Aorta (tissue), 5 donors: ENCODE data around the gene VIPR2. TPM values are rescaled to one million over a fixed set of nuclear protein-coding genes. Genes with fewer than 3 reads are reported as not detected.

Experiments
- ATAC-seq: fragments of 200-7000 bp; cut with Tn5 transposase; one replicate; pipeline ENCODE4 v1.9.1; 2022; ENCODE audit warnings: moderate library complexity; ENCODE audit not compliant: low FRiP score
- DNase-seq, 2 donors: peaks; one replicate each; pipeline ENCODE4 v3.0.0-alpha.2; 2020
- H3K27ac ChIP-seq, 2 donors: one replicate each; pipeline ENCODE4 v1.5.1; 2013; ENCODE audit warnings: low read length in 2 of 2, mild to moderate bottlenecking in 2 of 2, moderate library complexity in 2 of 2, control low read depth in 1 of 2, inconsistent platforms in 1 of 2, low read depth in 1 of 2
- H3K27me3 ChIP-seq, 2 donors: one replicate each; pipeline ENCODE4 v1.6.1; 2013; ENCODE audit warnings: control low read depth in 1 of 2, low read length in 1 of 2, mild to moderate bottlenecking in 1 of 2, moderate library complexity in 1 of 2; ENCODE audit not compliant: insufficient read depth in 2 of 2, control insufficient read depth in 1 of 2
- H3K36me3 ChIP-seq, 2 donors: one replicate each; pipeline ENCODE4 v1.6.1; 2013; ENCODE audit warnings: control low read depth in 1 of 2, low read length in 1 of 2, mild to moderate bottlenecking in 1 of 2; ENCODE audit not compliant: insufficient read depth in 2 of 2, control insufficient read depth in 1 of 2
- H3K4me1 ChIP-seq, 2 donors: one replicate each; pipeline ENCODE4 v1.6.1; 2013; ENCODE audit warnings: low read length in 2 of 2, control low read depth in 1 of 2, mild to moderate bottlenecking in 1 of 2, moderate library complexity in 1 of 2; ENCODE audit not compliant: insufficient read depth in 2 of 2, control insufficient read depth in 1 of 2
- H3K4me3 ChIP-seq, 2 donors: one replicate each; pipeline ENCODE4 v1.5.1; 2013; ENCODE audit warnings: low read length in 2 of 2, control low read depth in 1 of 2, mild to moderate bottlenecking in 1 of 2
- H3K9me3 ChIP-seq: one replicate; pipeline ENCODE4 v1.6.1; 2013; ENCODE audit warnings: mild to moderate bottlenecking, low read length; ENCODE audit not compliant: control insufficient read depth
- WGBS, 2 donors: extraction: QIAGEN DNeasy Blood & Tissue Kit; methylation state at CpG; one replicate each; pipeline ENCODE4 v1.1.7; 2013; 5-methylcytosine and 5-hydroxymethylcytosine counted together
- intact Hi-C, 2 donors: fragments of 100-400 bp; cut with DNase I; formaldehyde crosslinking; loops; one replicate each; pipeline versions ENCODE4 v1.14.2 to v1.15.0; 2022
- polyA plus RNA-seq, 2 donors: library from polyadenylated mRNA; stranded (reverse); fragments of 200-250 nt; gene quantifications; one replicate each; pipeline ENCODE4 v1.2.3, GENCODE V29; 2013
- total RNA-seq, 2 donors: library from RNA; stranded (reverse); fragmentation: NEBNext Ultra II Directional; extraction: Animal tissue kit (Norgen Biotek cat#: 25700); gene quantifications; one replicate each; pipeline ENCODE4 v1.2.1, GENCODE V29; 2021
- donor health status: healthy with polysubstance abuse.
- donor health status: Bipolar disorder and iron deficiency.
- donor health status: DM: no; HTN: no; CAD: no.
- donor health status: DM: no; HTN: no; CAD: no.
- donor health status: DM: yes; HTN: yes; CAD: no.

Gene VIPR2
- total and polyA plus RNA-seq, 4 donors: 3.3 to 14.1 (median 11.5) TPM

- 95 to 96% methylated on average over 26 of the region's 26 CpGs for WGBS, 2 donors
- ATAC-seq (no peak), DNase-seq (no peak)
- H3K4me3 ChIP-seq: no peak overlapping the region
- intact Hi-C loops: no loop called here
- H3K36me3 ChIP-seq: no peaks in the 10 kb centered on the region
- H3K27ac ChIP-seq: no peak overlapping the region
- H3K9me3 ChIP-seq: no peaks in the 10 kb centered on the region
- H3K4me1 ChIP-seq: no peaks in the 10 kb centered on the region
- H3K27me3 ChIP-seq: no peaks in the 10 kb centered on the region
Measured at GRCh38 chr7:159065852-159066480, 78.7 kb downstream of the VIPR2 start.

- Histone ChIP-seq H3K27ac (no peak overlapping the region), H3K36me3 (no peaks in the 10 kb centered on the region), H3K27me3 (no peaks in the 10 kb centered on the region), H3K4me3 (no peak overlapping the region), H3K9me3 (no peaks in the 10 kb centered on the region), H3K4me1 (no peaks in the 10 kb centered on the region)
- ATAC-seq (no peak), DNase-seq (no peak)
- intact Hi-C loops: no loop called here
- WGBS, 2 donors: 90 to 92% methylated on average over 23 of the region's 23 CpGs
Measured at GRCh38 chr7:159064816-159065510, 79.7 kb downstream of the VIPR2 start.

GRCh38 chr7:159064121-159064815 lies 80.4 kb downstream of the VIPR2 start:
- intact Hi-C loops: no loop called here
- H3K4me3 ChIP-seq: no peak overlapping the region
- DNase-seq: no peak

GRCh38 chr7:159063046-159063840 lies 81.4 kb downstream of the VIPR2 start:
- DNase-seq: no peak
- intact Hi-C loops: no loop called here
- H3K4me1 ChIP-seq: no peaks in the 10 kb centered on the region
- no peak overlapping the region for H3K27ac ChIP-seq
- no peaks in the 10 kb centered on the region for H3K27me3 ChIP-seq
- 94 to 96% methylated on average over 43 to 56 of the region's 56 CpGs for WGBS, 2 donors
- H3K4me3 ChIP-seq: no peak overlapping the region
- peaks cover 0 to 1% of the 10 kb centered on the region in 2 donors for H3K36me3 ChIP-seq
- H3K9me3 ChIP-seq: no peaks in the 10 kb centered on the region
- ATAC-seq: no peak

More at GRCh38 chr7:159064121-159064815, 80.4 kb downstream of the VIPR2 start:
- no peaks in the 10 kb centered on the region for H3K36me3 ChIP-seq
- H3K9me3 ChIP-seq: no peaks in the 10 kb centered on the region
- 94% methylated on average over 45 to 48 of the region's 48 CpGs for WGBS, 2 donors
- no peak overlapping the region for H3K27ac ChIP-seq
- H3K4me1 ChIP-seq: no peaks in the 10 kb centered on the region
- no peak for ATAC-seq
- no peaks in the 10 kb centered on the region for H3K27me3 ChIP-seq

- ATAC-seq (no peak), DNase-seq (no peak)
- Histone ChIP-seq H3K36me3 (peaks cover 0 to 1% of the 10 kb centered on the region in 2 donors), H3K9me3 (no peaks in the 10 kb centered on the region), H3K4me3 (no peak overlapping the region), H3K27me3 (no peaks in the 10 kb centered on the region), H3K4me1 (no peaks in the 10 kb centered on the region), H3K27ac (no peak overlapping the region)
- 89 to 92% methylated on average over 8 of the region's 8 CpGs for WGBS, 2 donors
- intact Hi-C loops: no loop called here
Measured at GRCh38 chr7:159062569-159062968, 82.1 kb downstream of the VIPR2 start.

GRCh38 chr7:159061674-159062212 lies 82.9 kb downstream of the VIPR2 start:
- DNase-seq (peak in 1 of 2 donors; percentile 80), ATAC-seq (no peak)
- H3K4me3 ChIP-seq: no peak overlapping the region
- H3K9me3 ChIP-seq: no peaks in the 10 kb centered on the region
- 41 to 43% methylated on average over 42 to 44 of the region's 44 CpGs for WGBS, 2 donors
- no peaks in the 10 kb centered on the region for H3K27me3 ChIP-seq
- H3K4me1 ChIP-seq: no peaks in the 10 kb centered on the region
- peaks cover 0 to 1% of the 10 kb centered on the region in 2 donors for H3K36me3 ChIP-seq
- intact Hi-C loops: no loop called here
- no peak overlapping the region for H3K27ac ChIP-seq

- H3K9me3 ChIP-seq: no peaks in the 10 kb centered on the region
- ATAC-seq: no peak
- no peak overlapping the region for H3K4me3 ChIP-seq
- no peaks in the 10 kb centered on the region for H3K27me3 ChIP-seq
- no peak for DNase-seq
- 84 to 91% methylated on average over 4 of the region's 4 CpGs for WGBS, 2 donors
- peaks cover 0 to 1% of the 10 kb centered on the region in 2 donors for H3K36me3 ChIP-seq
- intact Hi-C loops: no loop called here
- no peaks in the 10 kb centered on the region for H3K4me1 ChIP-seq
- H3K27ac ChIP-seq: no peak overlapping the region
Measured at GRCh38 chr7:159061209-159061608, 83.5 kb downstream of the VIPR2 start.

GRCh38 chr7:159060440-159060839 lies 84.2 kb downstream of the VIPR2 start:
- Histone ChIP-seq H3K36me3 (peaks cover 0 to 1% of the 10 kb centered on the region in 2 donors), H3K9me3 (no peaks in the 10 kb centered on the region), H3K4me1 (no peaks in the 10 kb centered on the region), H3K27ac (no peak overlapping the region), H3K4me3 (no peak overlapping the region), H3K27me3 (no peaks in the 10 kb centered on the region)
- WGBS, 2 donors: 95 to 97% methylated on average over 2 of the region's 2 CpGs
- DNase-seq (no peak), ATAC-seq (no peak)
- intact Hi-C loops: no loop called here
